ENCODE measurements around the gene ASXL3.

The ASXL3 gene

GRCh38 chr18:33720133-33720532 is 142.1 kb downstream of the ASXL3 start:
- no peak for TF ChIP-seq CTCF (IDR thresholded peaks at IDR 0.05; ENCODE audit: insufficient read depth, low read length)
- TF ChIP-seq SPI1 (IDR thresholded peaks at IDR 0.05; ENCODE audit: borderline replicate concordance, low read depth) = no peak
- no peak for TF ChIP-seq REST (IDR thresholded peaks at IDR 0.05; ENCODE audit: insufficient replicate concordance, low read depth)
- TF ChIP-seq GABPA (IDR thresholded peaks at IDR 0.05; ENCODE audit: low read depth) = no peak
- no peaks in the 10 kb centered on the region for H3K27me3 ChIP-seq (ENCODE audit: insufficient read depth, poor library complexity, severe bottlenecking)

GRCh38 chr18:33729556-33729955 is 151.5 kb downstream of the ASXL3 start:
- Histone ChIP-seq H3K4me3 (replicated peaks; ENCODE audit: insufficient read depth, low read length) (no peak overlapping the region), H3K27ac (replicated peaks) (no peak overlapping the region), H3K27me3 (ENCODE audit: insufficient read depth, poor library complexity, severe bottlenecking) (no peaks in the 10 kb centered on the region)
- no peak for DNase-seq (ENCODE audit: low read depth in 1 of 2, low spot score in 1 of 2)
- TF ChIP-seq GABPA (IDR thresholded peaks at IDR 0.05; ENCODE audit: low read depth) (no peak), SPI1 (IDR thresholded peaks at IDR 0.05; ENCODE audit: borderline replicate concordance, low read depth) (no peak), REST (IDR thresholded peaks at IDR 0.05; ENCODE audit: insufficient replicate concordance, low read depth) (no peak), POLR2AphosphoS5 (IDR thresholded peaks at IDR 0.05; ENCODE audit: low read depth) (no peak), CTCF (IDR thresholded peaks at IDR 0.05; ENCODE audit: insufficient read depth, low read length) (no peak)

More at GRCh38 chr18:33720133-33720532, 142.1 kb downstream of the ASXL3 start:
- H3K4me3 ChIP-seq (replicated peaks; ENCODE audit: insufficient read depth, low read length) = no peak overlapping the region
- no peak for DNase-seq (ENCODE audit: low read depth in 1 of 2, low spot score in 1 of 2)
- no peak overlapping the region for H3K27ac ChIP-seq (replicated peaks)

- DNase-seq (ENCODE audit: low read depth in 1 of 2, low spot score in 1 of 2) = no peak
- no peaks in the 10 kb centered on the region for H3K27me3 ChIP-seq (ENCODE audit: insufficient read depth, poor library complexity, severe bottlenecking)
Measured at GRCh38 chr18:33733376-33733775, 155.4 kb downstream of the ASXL3 start.

More at GRCh38 chr18:33733376-33733775, 155.4 kb downstream of the ASXL3 start:
- no peak overlapping the region for H3K4me3 ChIP-seq (replicated peaks; ENCODE audit: insufficient read depth, low read length)
- H3K27ac ChIP-seq (replicated peaks) = no peak overlapping the region
- TF ChIP-seq POLR2AphosphoS5 (IDR thresholded peaks at IDR 0.05; ENCODE audit: low read depth) (no peak), GABPA (IDR thresholded peaks at IDR 0.05; ENCODE audit: low read depth) (no peak), CTCF (IDR thresholded peaks at IDR 0.05; ENCODE audit: insufficient read depth, low read length) (no peak), SPI1 (IDR thresholded peaks at IDR 0.05; ENCODE audit: borderline replicate concordance, low read depth) (no peak; the same call in 1 of the 2 replicates), REST (IDR thresholded peaks at IDR 0.05; ENCODE audit: insufficient replicate concordance, low read depth) (no peak)
